Left lung (tissue), 10 donors: Measurements from ENCODE around the gene DGLUCY. TPM values are rescaled to one million over a fixed set of nuclear protein-coding genes. Genes with fewer than 3 reads are reported as not detected.

ENCODE experiments used
- ATAC-seq: fragments of 200-7000 bp; cut with Tn5 transposase; one replicate; pipeline ENCODE4 v1.9.1; 2020; ENCODE audit warnings: moderate library complexity
- DNase-seq, 4 donors: peaks; one replicate each; pipeline ENCODE4 v3.0.0-alpha.2; 2013 to 2020
- H3K27ac ChIP-seq, 2 donors: fragments of 200-600 bp; sonication (generic) in 1 of 2; one replicate each; pipeline versions ENCODE4 v1.5.0 to v1.8.0; 2020 to 2021
- H3K27me3 ChIP-seq, 2 donors: fragments of 200-600 bp; sonication (generic) in 1 of 2; one replicate each; pipeline versions ENCODE4 v1.5.0 to v1.8.0; 2020 to 2021
- H3K36me3 ChIP-seq, 2 donors: fragments of 200-600 bp; sonication (generic) in 1 of 2; one replicate each; pipeline versions ENCODE4 v1.5.0 to v1.8.0; 2020 to 2021
- H3K4me1 ChIP-seq, 2 donors: fragments of 200-600 bp; one replicate each; pipeline ENCODE4 v1.8.0; 2021
- H3K4me3 ChIP-seq, 2 donors: fragments of 200-600 bp; sonication (generic) in 1 of 2; one replicate each; pipeline versions ENCODE4 v1.5.0 to v1.8.0; 2020 to 2021; ENCODE audit warnings: mild to moderate bottlenecking in 1 of 2
- H3K9me3 ChIP-seq, 2 donors: fragments of 200-600 bp; sonication (generic) in 1 of 2; one replicate each; pipeline versions ENCODE4 v1.5.0 to v1.8.0; 2020 to 2021
- CTCF ChIP-seq, 2 donors: fragments of 200-600 bp; sonication (generic) in 1 of 2; IDR thresholded peaks; one replicate each; pipeline versions ENCODE4 v1.5.0 to v1.8.0; 2021; ENCODE audit warnings: antibody characterized with exemption in 2 of 2
- intact Hi-C, 2 donors: fragments of 100-400 bp; cut with DNase I; formaldehyde crosslinking; loops; one replicate each; pipeline versions ENCODE4 v1.11.2 to v1.14.2; 2022
- polyA plus RNA-seq, 6 donors: library from polyadenylated mRNA; unstranded; fragments of 120-200 nt; gene quantifications; one replicate each; pipeline ENCODE4 v1.2.1, GENCODE V29; 2013; ENCODE audit not compliant: insufficient read length in 6 of 6
- total RNA-seq, 2 donors: library from RNA; stranded (reverse); fragmentation: NEBNext Ultra II Directional; extraction: Animal tissue kit (Norgen Biotek cat#: 25700); gene quantifications; one replicate each; pipeline ENCODE4 v1.2.1, GENCODE V29; 2021
- donor health status: DM: no; HTN: yes; CAD: no.
- donor health status: DM: no; HTN: no; CAD: no.

DGLUCY gene
- total and polyA plus RNA-seq, 8 donors = 56.7 to 77.0 (median 66.1) TPM

GRCh38 chr14:91115986-91116770 lies 2.3 kb downstream of the DGLUCY start:
- H3K4me1 ChIP-seq = peaks cover 25 to 72% of the 10 kb centered on the region in 2 donors
- H3K27ac ChIP-seq = peak overlapping the region; percentile 96 to 98
- ATAC-seq (no peak), DNase-seq (peak in 1 of 4 donors; percentile 41)
- intact Hi-C loops = no loop called here
- H3K4me3 ChIP-seq = peak overlapping the region; percentile 49 to 67
- no peak for TF ChIP-seq CTCF (IDR thresholded peaks at IDR 0.05)
- no peaks in the 10 kb centered on the region for H3K27me3 ChIP-seq
- peaks cover 0 to 7% of the 10 kb centered on the region in 2 donors for H3K36me3 ChIP-seq
- H3K9me3 ChIP-seq = no peaks in the 10 kb centered on the region

- no peaks in the 10 kb centered on the region for H3K9me3 ChIP-seq
- peak overlapping the region in 1 of 2 donors; percentile 67 for H3K4me3 ChIP-seq
- DNase-seq = no peak
- ATAC-seq = no peak
- intact Hi-C loops = no loop called here
- no peak for TF ChIP-seq CTCF (IDR thresholded peaks at IDR 0.05)
- peak overlapping the region; percentile 96 to 98 for H3K27ac ChIP-seq
- H3K4me1 ChIP-seq = peaks cover 25 to 72% of the 10 kb centered on the region in 2 donors
- H3K36me3 ChIP-seq = peaks cover 0 to 7% of the 10 kb centered on the region in 2 donors
- H3K27me3 ChIP-seq = no peaks in the 10 kb centered on the region
Measured at GRCh38 chr14:91116913-91117588, 3.2 kb downstream of the DGLUCY start.

GRCh38 chr14:91117960-91118359 lies 4.1 kb downstream of the DGLUCY start:
- no peak overlapping the region for H3K4me3 ChIP-seq
- ATAC-seq = no peak
- no peaks in the 10 kb centered on the region for H3K27me3 ChIP-seq
- H3K27ac ChIP-seq = no peak overlapping the region
- intact Hi-C loops = no loop called here
- H3K36me3 ChIP-seq = peaks cover 0 to 7% of the 10 kb centered on the region in 2 donors
- H3K9me3 ChIP-seq = no peaks in the 10 kb centered on the region
- TF ChIP-seq CTCF (IDR thresholded peaks at IDR 0.05) = no peak
- H3K4me1 ChIP-seq = peaks cover 25 to 68% of the 10 kb centered on the region in 2 donors
- no peak for DNase-seq

- H3K36me3 ChIP-seq = peaks cover 0 to 7% of the 10 kb centered on the region in 2 donors
- no peaks in the 10 kb centered on the region for H3K9me3 ChIP-seq
- no peak for TF ChIP-seq CTCF (IDR thresholded peaks at IDR 0.05)
- H3K27ac ChIP-seq = no peak overlapping the region
- DNase-seq (no peak), ATAC-seq (no peak)
- no peak overlapping the region for H3K4me3 ChIP-seq
- intact Hi-C loops = no loop called here
- no peaks in the 10 kb centered on the region for H3K27me3 ChIP-seq
- peaks cover 20 to 66% of the 10 kb centered on the region in 2 donors for H3K4me1 ChIP-seq
Measured at GRCh38 chr14:91118511-91119068, 4.7 kb downstream of the DGLUCY start.
